K562 (cell line): Measurements from ENCODE around the gene SLC7A8.

Experiments used
- ARID4B ChIP-seq: sonication (generic); formaldehyde crosslinking; IDR thresholded peaks from 2 replicates; pipeline ENCODE4 v1.8.0; 2022; ENCODE audit warnings: mild to moderate bottlenecking, missing genetic modification reagents
- CTCF ChIP-seq, 3 experiments: IDR thresholded peaks in 2 of 3; conservative IDR thresholded peaks in 1 of 3; 2 replicates each; pipeline ENCODE4 v1.5.1; 2011 to 2012; ENCODE audit warnings: low read length in 3 of 3, mild to moderate bottlenecking in 3 of 3, control low read depth in 2 of 3, improper control_type of control experiment in 1 of 3, inconsistent platforms in 1 of 3, low read depth in 1 of 3, mixed read lengths in 1 of 3, moderate library complexity in 1 of 3; ENCODE audit not compliant: insufficient read depth in 2 of 3
- ELF2 ChIP-seq: fragments of 250-450 bp; sonication (Bioruptor Pico); IDR thresholded peaks from 2 replicates; pipeline ENCODE4 v1.5.0; 2021; ENCODE audit warnings: mild to moderate bottlenecking
- ETS1 ChIP-seq: conservative IDR thresholded peaks from 2 replicates; pipeline ENCODE4 v1.6.1; 2011; ENCODE audit warnings: low read depth, mild to moderate bottlenecking, low read length; ENCODE audit not compliant: control insufficient read depth
- NFATC3 ChIP-seq: fragments of 450-650 bp; IDR thresholded peaks from 2 replicates; pipeline ENCODE4 v1.6.1; 2017; ENCODE audit warnings: mild to moderate bottlenecking
- SIX5 ChIP-seq, 2 experiments: IDR thresholded peaks; 2 replicates each; pipeline ENCODE4 v1.6.1; 2011; ENCODE audit warnings: low read length in 2 of 2, borderline replicate concordance in 1 of 2, low read depth in 1 of 2, mild to moderate bottlenecking in 1 of 2, moderate library complexity in 1 of 2; ENCODE audit not compliant: insufficient read depth in 1 of 2
- SNAPC5 ChIP-seq: fragments of 250-450 bp; sonication (Bioruptor Pico); IDR thresholded peaks from 2 replicates; pipeline ENCODE4 v1.8.0; 2021; ENCODE audit warnings: moderate library complexity, mild to moderate bottlenecking, inconsistent platforms
- ZBTB17 ChIP-seq: fragments of 450-650 bp; formaldehyde crosslinking; IDR thresholded peaks from 2 replicates; pipeline ENCODE4 v1.4.0; 2020; ENCODE audit warnings: mild to moderate bottlenecking
- ZFX ChIP-seq: sonication (generic); formaldehyde crosslinking; IDR thresholded peaks from 2 replicates; pipeline ENCODE4 v1.8.0; 2022; ENCODE audit warnings: mild to moderate bottlenecking, missing genetic modification reagents, moderate library complexity
- ZNF224 ChIP-seq: sonication (generic); formaldehyde crosslinking; IDR thresholded peaks from 2 replicates; pipeline ENCODE4 v1.8.0; 2022; ENCODE audit warnings: mild to moderate bottlenecking, missing genetic modification reagents

GRCh38 chr14:23164949-23165348 is 18.5 kb downstream of the SLC7A8 start:
- TF ChIP-seq ZBTB17 (no peak), SNAPC5 (CRISPR knock-in tag) (no peak), ZNF224 (no peak), ETS1 (no peak), ZFX (CRISPR knock-in tag) (no peak), SIX5 (IDR thresholded peaks at IDR 0.05; ENCODE audit: borderline replicate concordance in 1 of 2, insufficient read depth in 1 of 2, low read depth in 1 of 2, low read length in 2 of 2) (no peak), ARID4B (no peak), CTCF (IDR thresholded peaks at IDR 0.05 in 2 of 3, conservative IDR thresholded peaks at IDR 0.05 in 1 of 3; ENCODE audit: insufficient read depth in 2 of 3, low read depth in 1 of 3, low read length in 3 of 3) (no peak), ELF2 (CRISPR knock-in tag) (no peak), NFATC3 (no peak)
